HCT116 (cell line): ENCODE data around the gene C6orf47. TPM values are rescaled to one million over a fixed set of nuclear protein-coding genes. Genes with fewer than 3 reads are reported as not detected.

Experiments
- ATAC-seq: fragments of 200-7000 bp; cut with Tn5 transposase; 2 replicates; pipeline ENCODE4 v1.9.1; 2020; ENCODE audit warnings: mild to moderate bottlenecking, moderate library complexity
- BruUV-seq: library from RNA; stranded (reverse); fragments of 400-500 nt; replicated peaks from 2 replicates; lab custom pipeline; 2021; lab: Mats Ljungman, UMichigan
- CTCF ChIA-PET: fragments of 300-600 bp; sonication (Branson Sonifier 250); formaldehyde crosslinking; loops from one replicate; lab custom pipeline; 2021; ENCODE audit warnings: antibody characterized with exemption; lab: Charles Lee
- POLR2A ChIA-PET: fragments of 300-600, 350-600 bp; sonication (Branson Sonifier 250); formaldehyde crosslinking; loops from one replicate; lab custom pipeline; 2021; ENCODE audit warnings: antibody characterized with exemption; lab: Charles Lee
- RAD21 ChIA-PET, 2 experiments: fragments of 300-600 bp; sonication (Branson Sonifier 250); formaldehyde crosslinking; loops; one replicate each; lab custom pipeline; 2023; ENCODE audit warnings: low total read pairs in 2 of 2; ENCODE audit not compliant: uncharacterized antibody in 2 of 2, unreplicated experiment in 2 of 2, low non-redundant PET in 1 of 2; lab: Charles Lee
- DNase-seq: peaks from one replicate; pipeline ENCODE4 v3.0.0-alpha.2; 2010; ENCODE audit warnings: low read depth, low spot score
- H2AFZ ChIP-seq: fragments of 200-600 bp; shearing (Covaris generic), sonication (generic); 2 replicates; pipeline ENCODE4 v1.6.1; 2017; ENCODE audit warnings: low read depth, mixed run types, mixed read lengths, antibody characterized with exemption, low read length; ENCODE audit not compliant: poor library complexity, severe bottlenecking
- H3K27ac ChIP-seq: 2 replicates; pipeline ENCODE4 v1.5.1; 2012; ENCODE audit warnings: low read depth, low read length
- H3K27me3 ChIP-seq: fragments of 200-600 bp; sonication (generic); 2 replicates; pipeline ENCODE4 v1.6.1; 2016; ENCODE audit warnings: mixed run types, low read length, mixed read lengths; ENCODE audit not compliant: insufficient read depth
- H3K36me3 ChIP-seq, 2 experiments: fragments of 200-500 bp in 1 of 2; fragments of 200-600 bp in 1 of 2; sonication (Bioruptor generic) in 1 of 2; sonication (generic) in 1 of 2; 2 replicates each; pipeline versions ENCODE4 v1.5.1 to v1.6.1; 2014 to 2016; ENCODE audit warnings: low read length in 2 of 2, inconsistent platforms in 1 of 2, mixed read lengths in 1 of 2, mixed run types in 1 of 2; ENCODE audit not compliant: insufficient read depth in 2 of 2, control insufficient read depth in 1 of 2
- H3K4me1 ChIP-seq, 2 experiments: fragments of 200-600 bp in 1 of 2; sonication (generic) in 1 of 2; 2 replicates each; pipeline versions ENCODE4 v1.5.1 to v1.6.1; 2012 to 2017; ENCODE audit warnings: low read length in 2 of 2, inconsistent platforms in 1 of 2, mild to moderate bottlenecking in 1 of 2, mixed read lengths in 1 of 2, mixed run types in 1 of 2, moderate library complexity in 1 of 2; ENCODE audit not compliant: insufficient read depth in 2 of 2, control insufficient read depth in 1 of 2
- H3K4me2 ChIP-seq: fragments of 200-600 bp; sonication (generic); 2 replicates; pipeline ENCODE4 v1.6.1; 2017; ENCODE audit warnings: mixed run types, low read length, mixed read lengths
- H3K4me3 ChIP-seq, 2 experiments: fragments of 200-600 bp in 1 of 2; sonication (generic) in 1 of 2; replicated peaks in 1 of 2; 2 replicates each; pipeline ENCODE4 v1.5.1; 2011 to 2016; ENCODE audit warnings: low read length in 2 of 2, control low read depth in 1 of 2, low read depth in 1 of 2, mild to moderate bottlenecking in 1 of 2, mixed read lengths in 1 of 2, mixed run types in 1 of 2
- H3K79me2 ChIP-seq: fragments of 200-600 bp; sonication (generic); 2 replicates; pipeline ENCODE4 v1.6.1; 2017; ENCODE audit warnings: mild to moderate bottlenecking, mixed run types, low read length, moderate library complexity, mixed read lengths; ENCODE audit not compliant: insufficient read depth
- H3K9ac ChIP-seq: fragments of 200-600 bp; sonication (generic); 2 replicates; pipeline ENCODE4 v1.6.1; 2016; ENCODE audit warnings: low read length, mixed read lengths
- H3K9me2 ChIP-seq: fragments of 200-600 bp; sonication (generic), shearing (Covaris generic); 2 replicates; pipeline ENCODE4 v1.6.1; 2017; ENCODE audit warnings: mixed run types, mild to moderate bottlenecking, moderate library complexity; ENCODE audit not compliant: insufficient read depth
- H3K9me3 ChIP-seq, 2 experiments: fragments of 200-500 bp in 1 of 2; fragments of 200-600 bp in 1 of 2; sonication (Bioruptor generic) in 1 of 2; sonication (generic) in 1 of 2; 2 replicates each; pipeline ENCODE4 v1.6.1; 2014 to 2017; ENCODE audit warnings: low read length in 2 of 2, mixed read lengths in 2 of 2, inconsistent platforms in 1 of 2, low read depth in 1 of 2, mild to moderate bottlenecking in 1 of 2, mixed run types in 1 of 2, moderate library complexity in 1 of 2; ENCODE audit not compliant: control insufficient read depth in 1 of 2, insufficient read depth in 1 of 2
- H4K20me1 ChIP-seq: fragments of 200-600 bp; sonication (generic), shearing (Covaris generic); 2 replicates; pipeline ENCODE4 v1.6.1; 2017; ENCODE audit warnings: mixed run types, mild to moderate bottlenecking, moderate library complexity; ENCODE audit not compliant: insufficient read depth
- CBX3 ChIP-seq: IDR thresholded peaks from 2 replicates; pipeline ENCODE4 v1.6.1; 2012; ENCODE audit warnings: low read depth
- CEBPB ChIP-seq: IDR thresholded peaks from 2 replicates; pipeline ENCODE4 v1.6.1; 2012; ENCODE audit warnings: low read depth
- CTCF ChIP-seq, 3 experiments: fragments of 200-600 bp in 1 of 3; sonication (generic) in 1 of 3; IDR thresholded peaks in 2 of 3; conservative IDR thresholded peaks in 1 of 3; 2 replicates each; pipeline ENCODE4 v1.5.1; 2012 to 2017; ENCODE audit warnings: low read depth in 2 of 3, low read length in 2 of 3, antibody characterized with exemption in 1 of 3, borderline replicate concordance in 1 of 3, control low read depth in 1 of 3, mild to moderate bottlenecking in 1 of 3, mixed read lengths in 1 of 3, mixed run types in 1 of 3, moderate library complexity in 1 of 3; ENCODE audit not compliant: insufficient read depth in 1 of 3
- ELF1 ChIP-seq: IDR thresholded peaks from 2 replicates; pipeline ENCODE4 v1.6.1; 2012; ENCODE audit warnings: low read depth, borderline replicate concordance
- EZH2 ChIP-seq: fragments of 200-600 bp; sonication (generic); IDR thresholded peaks from 2 replicates; pipeline ENCODE4 v1.6.1; 2017; ENCODE audit warnings: antibody characterized with exemption, mixed run types
- EZH2phosphoT487 ChIP-seq: fragments of 200-600 bp; IDR thresholded peaks from 2 replicates; pipeline ENCODE4 v1.6.1; 2018; ENCODE audit warnings: antibody characterized with exemption, borderline replicate concordance
- FOSL1 ChIP-seq: IDR thresholded peaks from 2 replicates; pipeline ENCODE4 v1.6.1; 2012; ENCODE audit warnings: low read depth
- JUND ChIP-seq: IDR thresholded peaks from 2 replicates; pipeline ENCODE4 v1.6.1; 2012
- MAX ChIP-seq: IDR thresholded peaks from 2 replicates; pipeline ENCODE4 v1.6.1; 2012
- POLR2A ChIP-seq: IDR thresholded peaks from 2 replicates; pipeline ENCODE4 v1.7.0; 2011; ENCODE audit warnings: borderline replicate concordance; ENCODE audit not compliant: insufficient read depth, insufficient read length; ENCODE audit errors: extremely low read depth
- RAD21 ChIP-seq: IDR thresholded peaks from 2 replicates; pipeline ENCODE4 v1.6.1; 2012; ENCODE audit warnings: low read depth, mild to moderate bottlenecking
- SIN3A ChIP-seq: IDR thresholded peaks from 2 replicates; pipeline ENCODE4 v1.6.1; 2012; ENCODE audit warnings: low read depth
- SP1 ChIP-seq: IDR thresholded peaks from 2 replicates; pipeline ENCODE4 v1.6.1; 2012; ENCODE audit warnings: low read depth
- SRF ChIP-seq: IDR thresholded peaks from 2 replicates; pipeline ENCODE4 v1.6.1; 2012; ENCODE audit warnings: low read depth
- TCF7L2 ChIP-seq: IDR thresholded peaks from 2 replicates; pipeline ENCODE4 v1.7.0; 2011; ENCODE audit warnings: borderline replicate concordance, inconsistent platforms; ENCODE audit not compliant: insufficient read depth, insufficient read length; ENCODE audit errors: extremely low read depth
- YY1 ChIP-seq: IDR thresholded peaks from 2 replicates; pipeline ENCODE4 v1.6.1; 2011; ENCODE audit warnings: low read length, low read depth, moderate library complexity, mild to moderate bottlenecking; ENCODE audit not compliant: insufficient replicate concordance; ENCODE audit errors: extremely low read depth
- ZBTB33 ChIP-seq: IDR thresholded peaks from 2 replicates; pipeline ENCODE4 v1.6.1; 2011; ENCODE audit warnings: mild to moderate bottlenecking, low read length, moderate library complexity; ENCODE audit not compliant: insufficient replicate concordance; ENCODE audit errors: extremely low read depth
- ZNF274 ChIP-seq: fragments of 200-500 bp; sonication (Bioruptor generic); IDR thresholded peaks from 2 replicates; pipeline ENCODE4 v1.6.1; 2014; ENCODE audit warnings: mild to moderate bottlenecking, low read depth, low read length, inconsistent platforms
- intact Hi-C: fragments of 100-400 bp; cut with micrococcal nuclease; formaldehyde crosslinking; loops from 2 replicates; pipeline ENCODE4 v1.10.0; 2022
- total RNA-seq: library from RNA; stranded (reverse); gene quantifications from one replicate; pipeline ENCODE4 v1.2.1, GENCODE V29; 2021; ENCODE audit not compliant: unreplicated experiment

C6orf47 gene
- total RNA-seq, 1 experiment from 2014 or later = 13.4 TPM

- ChIA-PET RAD21 (no interaction called here), POLR2A (no interaction called here), CTCF (no interaction called here)
- H3K36me3 ChIP-seq = peaks cover 0 to 7% of the 10 kb centered on the region in 2 experiments; a peak in 2 of 4 replicates
- TF ChIP-seq CEBPB = no peak
- no peak for TF ChIP-seq POLR2A
- no peak for TF ChIP-seq EZH2phosphoT487
- TF ChIP-seq ZNF274 = no peak
- no peak for TF ChIP-seq EZH2
- no peak for TF ChIP-seq MAX
- TF ChIP-seq SRF = no peak
- no peak for TF ChIP-seq JUND
- TF ChIP-seq ELF1 = no peak
- no peak for TF ChIP-seq FOSL1
- TF ChIP-seq TCF7L2 = no peak
- no peak for TF ChIP-seq RAD21
- no peak for TF ChIP-seq CBX3
- no peak for TF ChIP-seq SIN3A
- TF ChIP-seq CTCF (IDR thresholded peaks at IDR 0.05 in 2 of 3, conservative IDR thresholded peaks at IDR 0.05 in 1 of 3; ENCODE audit: borderline replicate concordance in 1 of 3, insufficient read depth in 1 of 3, low read depth in 2 of 3, low read length in 2 of 3) = no peak
- TF ChIP-seq YY1 = no peak
- TF ChIP-seq ZBTB33 = no peak
- TF ChIP-seq SP1 = no peak
- H3K27me3 ChIP-seq = no peaks in the 10 kb centered on the region
- H3K9ac ChIP-seq = no peak overlapping the region
- H3K4me3 ChIP-seq = no peak overlapping the region
- DNase-seq (no peak), ATAC-seq (no peak)
- H3K27ac ChIP-seq = no peak overlapping the region
- no peak overlapping the region for H2AFZ ChIP-seq
- no peaks in the 10 kb centered on the region for H4K20me1 ChIP-seq
- H3K4me2 ChIP-seq = no peak overlapping the region
- intact Hi-C loops = no loop called here
- no peaks in the 10 kb centered on the region for H3K9me3 ChIP-seq
- H3K4me1 ChIP-seq = peaks cover 1 to 12% of the 10 kb centered on the region in 2 experiments; a peak in 3 of 4 replicates
- BruUV-seq = no TSS peak
- H3K79me2 ChIP-seq = peaks cover 12% of the 10 kb centered on the region
- no peaks in the 10 kb centered on the region for H3K9me2 ChIP-seq
Measured at GRCh38 chr6:31617010-31617409, 43.6 kb downstream of the C6orf47 start.
